HCT116 (cell line): ENCODE results near the gene JAGN1. TPM values are rescaled to one million over a fixed set of nuclear protein-coding genes. Genes with fewer than 3 reads are reported as not detected.
A peak's percentile ranks its signal among the peaks of the same experiment; 100 is the strongest.

Source experiments
- ATAC-seq: fragments of 200-7000 bp; cut with Tn5 transposase; 2 replicates; pipeline ENCODE4 v1.9.1; 2020; ENCODE audit warnings: mild to moderate bottlenecking, moderate library complexity
- BruUV-seq: library from RNA; stranded (reverse); fragments of 400-500 nt; replicated peaks from 2 replicates; lab custom pipeline; 2021; lab: Mats Ljungman, UMichigan
- CTCF ChIA-PET: fragments of 300-600 bp; sonication (Branson Sonifier 250); formaldehyde crosslinking; loops from one replicate; lab custom pipeline; 2021; ENCODE audit warnings: antibody characterized with exemption; lab: Charles Lee
- POLR2A ChIA-PET: fragments of 300-600, 350-600 bp; sonication (Branson Sonifier 250); formaldehyde crosslinking; loops from one replicate; lab custom pipeline; 2021; ENCODE audit warnings: antibody characterized with exemption; lab: Charles Lee
- RAD21 ChIA-PET, 2 experiments: fragments of 300-600 bp; sonication (Branson Sonifier 250); formaldehyde crosslinking; loops; one replicate each; lab custom pipeline; 2023; ENCODE audit warnings: low total read pairs in 2 of 2; ENCODE audit not compliant: uncharacterized antibody in 2 of 2, unreplicated experiment in 2 of 2, low non-redundant PET in 1 of 2; lab: Charles Lee
- DNase-seq: peaks from one replicate; pipeline ENCODE4 v3.0.0-alpha.2; 2010; ENCODE audit warnings: low read depth, low spot score
- H2AFZ ChIP-seq: fragments of 200-600 bp; shearing (Covaris generic), sonication (generic); 2 replicates; pipeline ENCODE4 v1.6.1; 2017; ENCODE audit warnings: low read depth, mixed run types, mixed read lengths, antibody characterized with exemption, low read length; ENCODE audit not compliant: poor library complexity, severe bottlenecking
- H3K27ac ChIP-seq: 2 replicates; pipeline ENCODE4 v1.5.1; 2012; ENCODE audit warnings: low read depth, low read length
- H3K27me3 ChIP-seq: fragments of 200-600 bp; sonication (generic); 2 replicates; pipeline ENCODE4 v1.6.1; 2016; ENCODE audit warnings: mixed run types, low read length, mixed read lengths; ENCODE audit not compliant: insufficient read depth
- H3K36me3 ChIP-seq, 2 experiments: fragments of 200-500 bp in 1 of 2; fragments of 200-600 bp in 1 of 2; sonication (Bioruptor generic) in 1 of 2; sonication (generic) in 1 of 2; 2 replicates each; pipeline versions ENCODE4 v1.5.1 to v1.6.1; 2014 to 2016; ENCODE audit warnings: low read length in 2 of 2, inconsistent platforms in 1 of 2, mixed read lengths in 1 of 2, mixed run types in 1 of 2; ENCODE audit not compliant: insufficient read depth in 2 of 2, control insufficient read depth in 1 of 2
- H3K4me1 ChIP-seq, 2 experiments: fragments of 200-600 bp in 1 of 2; sonication (generic) in 1 of 2; 2 replicates each; pipeline versions ENCODE4 v1.5.1 to v1.6.1; 2012 to 2017; ENCODE audit warnings: low read length in 2 of 2, inconsistent platforms in 1 of 2, mild to moderate bottlenecking in 1 of 2, mixed read lengths in 1 of 2, mixed run types in 1 of 2, moderate library complexity in 1 of 2; ENCODE audit not compliant: insufficient read depth in 2 of 2, control insufficient read depth in 1 of 2
- H3K4me2 ChIP-seq: fragments of 200-600 bp; sonication (generic); 2 replicates; pipeline ENCODE4 v1.6.1; 2017; ENCODE audit warnings: mixed run types, low read length, mixed read lengths
- H3K4me3 ChIP-seq, 2 experiments: fragments of 200-600 bp in 1 of 2; sonication (generic) in 1 of 2; replicated peaks in 1 of 2; 2 replicates each; pipeline ENCODE4 v1.5.1; 2011 to 2016; ENCODE audit warnings: low read length in 2 of 2, control low read depth in 1 of 2, low read depth in 1 of 2, mild to moderate bottlenecking in 1 of 2, mixed read lengths in 1 of 2, mixed run types in 1 of 2
- H3K79me2 ChIP-seq: fragments of 200-600 bp; sonication (generic); 2 replicates; pipeline ENCODE4 v1.6.1; 2017; ENCODE audit warnings: mild to moderate bottlenecking, mixed run types, low read length, moderate library complexity, mixed read lengths; ENCODE audit not compliant: insufficient read depth
- H3K9ac ChIP-seq: fragments of 200-600 bp; sonication (generic); 2 replicates; pipeline ENCODE4 v1.6.1; 2016; ENCODE audit warnings: low read length, mixed read lengths
- H3K9me2 ChIP-seq: fragments of 200-600 bp; sonication (generic), shearing (Covaris generic); 2 replicates; pipeline ENCODE4 v1.6.1; 2017; ENCODE audit warnings: mixed run types, mild to moderate bottlenecking, moderate library complexity; ENCODE audit not compliant: insufficient read depth
- H3K9me3 ChIP-seq, 2 experiments: fragments of 200-500 bp in 1 of 2; fragments of 200-600 bp in 1 of 2; sonication (Bioruptor generic) in 1 of 2; sonication (generic) in 1 of 2; 2 replicates each; pipeline ENCODE4 v1.6.1; 2014 to 2017; ENCODE audit warnings: low read length in 2 of 2, mixed read lengths in 2 of 2, inconsistent platforms in 1 of 2, low read depth in 1 of 2, mild to moderate bottlenecking in 1 of 2, mixed run types in 1 of 2, moderate library complexity in 1 of 2; ENCODE audit not compliant: control insufficient read depth in 1 of 2, insufficient read depth in 1 of 2
- H4K20me1 ChIP-seq: fragments of 200-600 bp; sonication (generic), shearing (Covaris generic); 2 replicates; pipeline ENCODE4 v1.6.1; 2017; ENCODE audit warnings: mixed run types, mild to moderate bottlenecking, moderate library complexity; ENCODE audit not compliant: insufficient read depth
- CTCF ChIP-seq, 3 experiments: fragments of 200-600 bp in 1 of 3; sonication (generic) in 1 of 3; IDR thresholded peaks in 2 of 3; conservative IDR thresholded peaks in 1 of 3; 2 replicates each; pipeline ENCODE4 v1.5.1; 2012 to 2017; ENCODE audit warnings: low read depth in 2 of 3, low read length in 2 of 3, antibody characterized with exemption in 1 of 3, borderline replicate concordance in 1 of 3, control low read depth in 1 of 3, mild to moderate bottlenecking in 1 of 3, mixed read lengths in 1 of 3, mixed run types in 1 of 3, moderate library complexity in 1 of 3; ENCODE audit not compliant: insufficient read depth in 1 of 3
- ELF1 ChIP-seq: IDR thresholded peaks from 2 replicates; pipeline ENCODE4 v1.6.1; 2012; ENCODE audit warnings: low read depth, borderline replicate concordance
- EZH2 ChIP-seq: fragments of 200-600 bp; sonication (generic); IDR thresholded peaks from 2 replicates; pipeline ENCODE4 v1.6.1; 2017; ENCODE audit warnings: antibody characterized with exemption, mixed run types
- REST ChIP-seq: IDR thresholded peaks from 2 replicates; pipeline ENCODE4 v1.6.1; 2012; ENCODE audit warnings: low read depth
- intact Hi-C: fragments of 100-400 bp; cut with micrococcal nuclease; formaldehyde crosslinking; loops from 2 replicates; pipeline ENCODE4 v1.10.0; 2022
- total RNA-seq: library from RNA; stranded (reverse); gene quantifications from one replicate; pipeline ENCODE4 v1.2.1, GENCODE V29; 2021; ENCODE audit not compliant: unreplicated experiment

JAGN1 gene
- total RNA-seq, 1 experiment from 2014 or later = 33.4 TPM

GRCh38 chr3:9933561-9934234 lies 43.3 kb downstream of the JAGN1 start, which contains the start of gene CRELD1 (continued):
- TF ChIP-seq REST (no peak), ELF1 (no peak)

- H3K4me3 ChIP-seq = peak overlapping the region; percentile 52 to 69
- DNase-seq = no peak
- no peak overlapping the region for H2AFZ ChIP-seq
- no peak for TF ChIP-seq EZH2
- TF ChIP-seq CTCF (IDR thresholded peaks at IDR 0.05 in 2 of 3, conservative IDR thresholded peaks at IDR 0.05 in 1 of 3; ENCODE audit: borderline replicate concordance in 1 of 3, insufficient read depth in 1 of 3, low read depth in 2 of 3, low read length in 2 of 3) = peak in 2 of 3 experiments; percentile 5 to 26; a peak in 2 of 6 replicates
- peak overlapping the region; percentile 87 for H3K4me2 ChIP-seq
- peak; percentile 5 for ATAC-seq
- no peaks in the 10 kb centered on the region for H3K9me2 ChIP-seq
- H3K4me1 ChIP-seq = peaks cover 9 to 24% of the 10 kb centered on the region in 2 experiments
- no peaks in the 10 kb centered on the region for H4K20me1 ChIP-seq
- RAD21 ChIA-PET = no interaction called here
- POLR2A ChIA-PET = interaction anchor here (1.1 to 3.0 kb wide), 3 partner anchors 12 to 141 kb away, joined by 3 to 27 read pairs (median 4); partner anchors contain the start of gene ARPC4
- BruUV-seq = TSS peak; percentile 59
- peak overlapping the region; percentile 73 for H3K9ac ChIP-seq
- H3K9me3 ChIP-seq = no peaks in the 10 kb centered on the region
- intact Hi-C loops = loop anchor here (5.0 kb wide), 3 partner anchors 42 to 217 kb away; partner anchors contain the start of genes JAGN1 and RPUSD3
- peaks cover 0 to 4% of the 10 kb centered on the region in 2 experiments; a peak in 1 of 4 replicates for H3K36me3 ChIP-seq
- CTCF ChIA-PET = interaction anchor here (1.1 to 6.2 kb wide), 5 partner anchors 12 to 388 kb away, joined by 3 to 65 read pairs (median 6); partner anchors contain the start of gene IL17RC
- H3K27ac ChIP-seq = peak overlapping the region; percentile 84
- no peaks in the 10 kb centered on the region for H3K79me2 ChIP-seq
- H3K27me3 ChIP-seq = no peaks in the 10 kb centered on the region
These were observed 43.8 kb downstream of the JAGN1 start for GRCh38 chr3:9934235-9934621.
